Thymus (tissue), 11 donors: ENCODE data around the gene CBLIF. TPM values are rescaled to one million over a fixed set of nuclear protein-coding genes. Genes with fewer than 3 reads are reported as not detected.
"Not testable (repeated sequence)": the region's sequence is repeated elsewhere in the genome, so short reads cannot be mapped to it uniquely, and the experiment has no call there.

Experiments used
- DNase-seq, 9 donors: peaks; one replicate each; pipeline ENCODE4 v3.0.0-alpha.2; 2013; ENCODE audit warnings: low spot score in 9 of 9, low read depth in 6 of 9, missing footprints in 1 of 9
- H3K27ac ChIP-seq, 2 donors: one replicate each; pipeline ENCODE4 v1.5.1; 2013; ENCODE audit warnings: control low read depth in 1 of 2, low read depth in 1 of 2, low read length in 1 of 2, mild to moderate bottlenecking in 1 of 2, moderate library complexity in 1 of 2
- H3K27me3 ChIP-seq, 2 donors: one replicate each; pipeline ENCODE4 v1.5.1; 2013; ENCODE audit warnings: low read length in 1 of 2; ENCODE audit not compliant: control insufficient read depth in 2 of 2, insufficient read depth in 1 of 2
- H3K36me3 ChIP-seq, 2 donors: one replicate each; pipeline ENCODE4 v1.5.1; 2013; ENCODE audit warnings: low read length in 1 of 2, mild to moderate bottlenecking in 1 of 2, moderate library complexity in 1 of 2; ENCODE audit not compliant: control insufficient read depth in 2 of 2, insufficient read depth in 2 of 2
- H3K4me1 ChIP-seq, 2 donors: one replicate each; pipeline ENCODE4 v1.5.1; 2013; ENCODE audit warnings: low read length in 2 of 2; ENCODE audit not compliant: control insufficient read depth in 2 of 2, insufficient read depth in 2 of 2
- H3K4me3 ChIP-seq, 2 donors: one replicate each; pipeline ENCODE4 v1.5.1; 2013; ENCODE audit warnings: low read length in 2 of 2, control low read depth in 1 of 2, mild to moderate bottlenecking in 1 of 2
- H3K9me3 ChIP-seq, 2 donors: one replicate each; pipeline ENCODE4 v1.5.1; 2013; ENCODE audit warnings: low read length in 1 of 2, mild to moderate bottlenecking in 1 of 2; ENCODE audit not compliant: control insufficient read depth in 2 of 2, insufficient read depth in 1 of 2
- WGBS: extraction: QIAGEN DNeasy Blood & Tissue Kit; methylation state at CpG from one replicate; pipeline ENCODE4 v1.1.7; 2013; 5-methylcytosine and 5-hydroxymethylcytosine counted together
- polyA plus RNA-seq: library from polyadenylated mRNA; stranded (reverse); fragments of 200-250 nt; gene quantifications from one replicate; pipeline ENCODE4 v1.2.3, GENCODE V29; 2013
- total RNA-seq: library from RNA; stranded (reverse); fragments of 120-200 nt; gene quantifications from one replicate; pipeline ENCODE4 v1.2.4, GENCODE V29; 2013
- donor health status: healthy.

Gene CBLIF
- total and polyA plus RNA-seq, 2 donors, result 0.05 TPM; not detected in 1

- DNase-seq, result no peak
- Histone ChIP-seq H3K4me1 (no peaks in the 10 kb centered on the region), H3K4me3 (no peak overlapping the region), H3K36me3 (no peaks in the 10 kb centered on the region), H3K9me3 (no peaks in the 10 kb centered on the region), H3K27ac (no peak overlapping the region), H3K27me3 (no peaks in the 10 kb centered on the region)
- WGBS, result 77% methylated on average over 2 of the region's 2 CpGs
These were observed 9.6 kb upstream of the CBLIF start for GRCh38 chr11:59854871-59855270.

DNA sequence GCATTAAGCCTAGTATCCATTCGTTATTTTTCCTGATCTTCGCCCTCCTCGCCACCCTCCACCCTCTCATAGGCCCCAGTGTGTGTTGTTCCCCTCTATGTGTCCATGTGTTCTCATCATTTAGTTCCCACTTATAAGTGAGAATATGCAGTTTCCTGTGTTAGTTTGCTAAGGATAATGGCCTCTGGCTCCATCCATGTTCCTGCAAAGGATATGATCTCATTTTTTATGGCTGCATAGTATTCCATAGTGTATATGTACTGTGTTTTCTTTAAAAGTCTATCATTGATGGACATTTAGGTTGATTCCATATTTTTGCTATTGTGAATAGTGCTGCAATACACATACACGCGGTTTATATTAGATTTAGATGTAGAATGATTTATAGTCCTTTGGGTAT, 6.1 kb upstream of the CBLIF start:
- DNase-seq, H3K27me3 ChIP-seq, H3K9me3 ChIP-seq, H3K36me3 ChIP-seq, H3K27ac ChIP-seq, H3K4me1 ChIP-seq, H3K4me3 ChIP-seq: not testable (repeated sequence)
- WGBS, result 98% methylated on average over 5 of the region's 5 CpGs

DNA sequence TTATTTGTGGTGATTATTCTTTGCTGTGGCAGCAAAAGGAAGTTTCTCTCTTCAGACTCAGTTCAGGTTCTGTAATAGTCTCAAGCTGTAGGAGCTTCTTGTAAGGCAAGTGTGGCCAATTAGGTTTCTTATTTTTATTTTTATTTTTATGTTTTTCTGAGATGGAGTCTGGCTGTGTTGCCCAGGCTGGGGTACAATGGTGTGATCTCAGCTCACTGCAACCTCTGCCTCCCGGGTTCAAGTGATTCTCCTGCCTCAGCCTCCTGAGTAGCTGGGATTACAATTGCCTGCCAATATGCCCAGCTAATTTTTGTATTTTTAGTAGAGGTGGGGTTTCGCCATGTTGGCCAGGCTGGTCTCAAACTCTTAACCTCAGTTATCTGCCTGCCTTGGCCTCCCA, 4.3 kb upstream of the CBLIF start:
- H3K9me3 ChIP-seq, H3K4me3 ChIP-seq, DNase-seq, H3K27me3 ChIP-seq, H3K36me3 ChIP-seq, H3K27ac ChIP-seq, H3K4me1 ChIP-seq: not testable (repeated sequence)
- 95% methylated on average over 2 of the region's 2 CpGs for WGBS

GRCh38 chr11:59849129-59849528, 3.8 kb upstream of the CBLIF start:
- Histone ChIP-seq H3K4me3 (no peak overlapping the region), H3K27me3 (no peaks in the 10 kb centered on the region), H3K4me1 (no peaks in the 10 kb centered on the region), H3K9me3 (no peaks in the 10 kb centered on the region), H3K27ac (no peak overlapping the region), H3K36me3 (no peaks in the 10 kb centered on the region)
- 63% methylated on average over 2 of the region's 2 CpGs for WGBS
- DNase-seq, result no peak

DNA sequence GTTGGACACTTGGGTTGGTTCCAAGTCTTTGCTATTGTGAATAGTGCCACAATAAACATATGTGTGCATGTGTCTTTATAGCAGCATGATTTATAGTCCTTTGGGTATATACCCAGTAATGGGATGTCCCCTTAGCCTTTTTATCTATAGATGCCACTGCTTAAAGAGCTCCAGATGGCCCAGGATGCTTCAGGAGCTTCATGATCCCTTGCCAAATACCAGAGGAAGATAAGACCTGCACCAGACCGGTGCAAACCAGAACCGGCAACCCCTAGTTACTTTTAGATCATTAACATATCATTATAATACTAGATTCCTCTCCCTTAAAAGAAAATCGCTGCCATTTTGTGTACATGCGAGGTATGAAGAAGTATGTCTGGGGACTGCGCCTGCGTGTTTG, 3.1 kb upstream of the CBLIF start:
- H3K27ac ChIP-seq, DNase-seq, H3K9me3 ChIP-seq, H3K36me3 ChIP-seq, H3K4me3 ChIP-seq, H3K4me1 ChIP-seq, H3K27me3 ChIP-seq: not testable (repeated sequence)
- 98% methylated on average over 6 of the region's 6 CpGs for WGBS

DNA sequence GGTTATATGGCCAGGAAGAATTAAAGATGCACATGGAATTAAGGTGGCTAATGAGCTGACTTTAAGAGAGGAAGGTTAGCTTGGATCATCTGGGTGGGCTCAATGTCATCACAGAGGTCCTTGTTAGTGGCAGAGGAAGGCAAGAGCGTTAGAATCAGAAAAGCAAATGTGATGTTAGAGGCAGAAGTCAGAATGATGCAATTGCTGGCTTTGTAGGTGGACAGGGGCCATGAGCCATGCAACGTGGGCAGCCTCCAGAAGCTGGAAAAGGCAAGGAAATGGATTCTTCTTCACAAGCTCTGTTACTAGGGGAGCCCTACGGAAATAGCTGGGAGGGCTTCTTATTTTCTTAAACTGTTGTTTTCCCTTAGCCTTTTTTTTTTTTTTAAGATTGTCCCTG, 2.3 kb upstream of the CBLIF start:
- DNase-seq, result no peak
- Histone ChIP-seq H3K27ac (no peak overlapping the region), H3K36me3 (no peaks in the 10 kb centered on the region), H3K27me3 (no peaks in the 10 kb centered on the region), H3K4me1 (no peaks in the 10 kb centered on the region), H3K4me3 (no peak overlapping the region), H3K9me3 (no peaks in the 10 kb centered on the region)
- 95% methylated on average over 3 of the region's 3 CpGs for WGBS

DNA sequence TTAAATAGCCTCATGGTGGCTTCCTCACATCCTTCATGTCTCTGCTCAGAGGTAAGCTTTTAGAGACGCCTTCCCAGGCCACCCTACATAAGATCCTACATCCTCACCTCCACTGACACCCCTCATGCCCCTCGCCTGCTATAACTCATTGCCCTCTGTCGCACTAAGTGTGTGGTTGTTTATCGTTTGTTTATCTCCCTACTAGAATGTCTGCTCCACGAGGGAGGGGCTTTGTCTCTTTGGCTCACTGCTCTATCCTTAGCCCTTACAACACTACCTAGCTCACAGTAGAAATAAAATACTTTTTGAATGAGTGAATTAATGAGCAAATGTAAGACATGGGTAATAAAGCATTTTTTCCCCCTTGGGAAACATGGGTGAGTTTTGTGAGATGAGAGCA, 1.3 kb upstream of the CBLIF start:
- Histone ChIP-seq H3K27me3 (no peaks in the 10 kb centered on the region), H3K4me3 (no peak overlapping the region), H3K9me3 (no peaks in the 10 kb centered on the region), H3K27ac (no peak overlapping the region), H3K36me3 (no peaks in the 10 kb centered on the region), H3K4me1 (no peaks in the 10 kb centered on the region)
- 96% methylated on average over 5 of the region's 5 CpGs for WGBS
- no peak for DNase-seq

GRCh38 chr11:59842316-59842715, 3.0 kb downstream of the CBLIF start:
- DNase-seq, result no peak
- 95% methylated on average over 12 of the region's 12 CpGs for WGBS
- H3K9me3 ChIP-seq, result no peaks in the 10 kb centered on the region
- no peak overlapping the region for H3K4me3 ChIP-seq
- no peaks in the 10 kb centered on the region for H3K4me1 ChIP-seq
- no peaks in the 10 kb centered on the region for H3K27me3 ChIP-seq
- no peak overlapping the region for H3K27ac ChIP-seq
- no peaks in the 10 kb centered on the region for H3K36me3 ChIP-seq

DNA sequence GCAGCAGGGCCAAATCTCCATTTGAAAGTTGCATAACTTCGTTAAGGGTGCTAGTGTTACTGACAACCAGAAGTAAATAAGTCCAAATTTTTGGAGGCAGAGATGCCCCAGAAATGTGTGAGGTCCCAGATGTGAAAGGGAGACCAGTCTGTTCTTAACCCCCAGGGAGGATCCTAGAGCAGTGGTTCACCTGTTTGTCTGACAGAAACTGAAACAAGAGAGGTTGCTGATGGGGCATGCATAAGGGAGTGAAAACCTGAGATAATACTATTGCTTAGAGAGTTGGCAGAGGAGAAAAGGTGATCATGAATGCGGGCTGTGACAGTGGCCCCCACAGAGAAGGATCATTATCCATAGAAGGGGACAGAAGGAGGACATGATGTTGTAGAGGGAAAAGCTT, 3.8 kb downstream of the CBLIF start:
- no peak for DNase-seq
- no peak overlapping the region for H3K4me3 ChIP-seq
- no peaks in the 10 kb centered on the region for H3K9me3 ChIP-seq
- no peaks in the 10 kb centered on the region for H3K27me3 ChIP-seq
- H3K27ac ChIP-seq, result no peak overlapping the region
- H3K4me1 ChIP-seq, result no peaks in the 10 kb centered on the region
- no peaks in the 10 kb centered on the region for H3K36me3 ChIP-seq
- WGBS, result 98% methylated on average over 2 of the region's 2 CpGs

DNA sequence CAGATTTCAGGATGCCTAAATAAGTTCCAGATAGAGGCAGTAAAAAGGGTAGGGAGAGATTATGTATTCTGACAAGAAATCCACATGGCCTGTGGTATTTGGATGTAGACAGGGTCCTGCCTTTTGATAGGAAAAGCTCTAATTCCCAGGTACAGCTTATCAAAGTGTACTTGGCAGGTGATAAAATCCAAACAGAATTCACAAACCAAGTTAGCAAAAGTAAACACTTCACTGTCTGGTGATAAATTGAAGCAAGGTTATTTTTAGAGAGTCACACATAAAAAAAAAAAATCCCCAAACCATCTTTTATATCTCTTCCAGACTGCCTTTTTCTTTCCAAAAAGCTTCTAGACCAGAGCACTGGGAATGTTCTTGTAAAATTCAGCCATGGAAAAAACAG, 5.7 kb downstream of the CBLIF start:
- H3K27me3 ChIP-seq, result no peaks in the 10 kb centered on the region

More for the DNA sequence above, 5.7 kb downstream of the CBLIF start:
- Histone ChIP-seq H3K27ac (no peak overlapping the region), H3K36me3 (no peaks in the 10 kb centered on the region), H3K4me1 (no peaks in the 10 kb centered on the region), H3K9me3 (no peaks in the 10 kb centered on the region), H3K4me3 (no peak overlapping the region)
- no peak for DNase-seq
